Camera-type eye (tissue), 1 donor: Measurements from ENCODE around the gene FCAR. TPM values are rescaled to one million over a fixed set of nuclear protein-coding genes. Genes with fewer than 3 reads are reported as not detected.

Source experiments
- total RNA-seq: library from RNA; depleted of rRNA; stranded (reverse); fragments of >200 nt; gene quantifications from one replicate; pipeline ENCODE4 v1.2.3, GENCODE V29; 2014

Gene FCAR
- total RNA-seq: 5.2 TPM

GRCh38 chr19:54873990-54874389, at the start of gene FCAR:
Gene FCAR (plus strand): TSS chr19:54874235. CDS start chr19:54874290, 55 bp downstream.

DNA sequence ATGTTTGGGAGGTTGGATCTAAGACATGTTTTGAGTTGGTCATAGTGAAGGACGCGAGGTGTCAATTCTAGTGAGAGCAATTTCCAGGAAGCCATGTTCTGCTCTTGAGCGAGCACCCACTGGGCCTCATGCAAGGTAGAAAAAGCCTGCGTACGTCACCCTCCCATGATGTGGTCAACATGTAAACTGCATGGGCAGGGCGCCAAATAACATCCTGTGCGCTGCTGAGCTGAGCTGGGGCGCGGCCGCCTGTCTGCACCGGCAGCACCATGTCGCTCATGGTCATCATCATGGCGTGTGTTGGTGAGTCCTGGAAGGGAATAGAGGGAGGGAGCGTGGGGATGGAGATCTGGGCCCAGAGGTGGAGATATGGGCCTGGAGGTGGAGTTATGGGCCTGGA, 41.5 kb upstream of the FCAR start, which contains the start of gene KIR2DS4:
KIR2DS4 (plus strand) TSS at position 181 of the 400 bp plus-strand sequence.

DNA sequence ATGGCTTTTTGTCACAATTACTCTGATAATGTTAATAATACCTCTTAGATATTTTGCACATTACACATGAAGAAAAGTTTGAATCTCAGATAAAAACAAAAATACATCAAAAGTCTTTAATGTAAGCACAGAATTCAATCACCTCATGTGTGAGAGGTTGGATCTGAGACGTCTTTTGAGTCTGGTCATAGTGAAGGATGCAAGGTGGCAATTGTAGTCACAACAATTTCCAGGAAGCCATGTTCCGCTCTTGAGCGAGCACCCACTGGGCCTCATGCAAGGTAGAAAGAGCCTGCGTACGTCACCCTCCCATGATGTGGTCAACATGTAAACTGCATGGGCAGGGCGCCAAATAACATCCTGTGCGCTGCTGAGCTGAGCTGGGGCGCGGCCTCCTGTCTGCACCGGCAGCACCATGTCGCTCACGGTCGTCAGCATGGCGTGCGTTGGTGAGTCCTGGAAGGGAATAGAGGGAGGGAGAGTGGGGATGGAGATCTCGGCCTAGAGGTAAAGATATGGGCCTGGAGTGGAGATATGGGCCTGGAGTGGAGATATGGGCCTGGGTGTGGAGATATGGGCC, 23.9 kb upstream of the FCAR start, which contains the start of gene KIR3DL2:
KIR3DL2 (plus strand) TSS at position 383 of the 580 bp plus-strand sequence; CDS start at position 416, 33 bp downstream.

DNA sequence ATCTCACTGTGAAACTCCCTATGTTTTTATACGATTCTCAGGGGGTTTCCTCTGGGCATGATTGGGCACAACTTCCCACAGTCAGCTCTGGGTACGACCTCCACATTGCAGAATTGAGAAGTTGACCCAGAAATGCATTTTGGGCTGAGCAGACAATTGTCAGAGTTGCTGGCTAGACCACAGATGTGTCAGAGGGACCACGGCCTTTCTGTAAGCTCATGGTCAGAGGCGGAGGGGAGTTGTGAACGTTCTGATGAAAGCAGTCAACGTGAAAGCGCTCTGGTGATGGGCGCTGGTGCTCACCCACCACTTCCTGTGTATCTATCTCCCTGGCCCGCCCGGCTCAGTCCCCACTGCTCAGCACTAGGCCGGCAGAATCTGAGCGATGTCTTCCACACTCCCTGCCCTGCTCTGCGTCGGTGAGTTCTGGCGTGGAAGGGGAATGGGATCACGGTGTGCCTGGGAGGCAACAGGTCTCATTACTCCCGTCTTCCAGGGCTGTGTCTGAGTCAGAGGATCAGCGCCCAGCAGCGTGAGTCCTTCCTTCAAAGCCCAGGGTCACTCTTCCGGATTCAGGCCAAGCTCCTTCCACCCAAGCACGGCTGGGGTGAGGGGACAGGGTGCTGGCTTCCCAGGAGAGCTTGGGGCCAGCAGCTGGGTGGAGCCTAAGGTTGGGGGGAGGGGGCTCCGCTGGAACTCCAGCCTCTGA, 31.9 kb downstream of the FCAR start, which contains the start of gene NCR1:
NCR1 (plus strand) TSS at position 346 of the 709 bp plus-strand sequence; CDS start at position 386, 40 bp downstream.

Other genes with a start within 250 kb of the FCAR start
- 0.71 TPM for gene LILRB1, start 243.8 kb upstream of the FCAR start, total RNA-seq
- 0.71 TPM for gene LILRB4, start 211.2 kb upstream of the FCAR start, total RNA-seq
- gene KIR3DL3, start 149.8 kb upstream of the FCAR start, total RNA-seq: not detected
- not detected for gene KIR2DL3, start 135.7 kb upstream of the FCAR start, total RNA-seq
- not detected for gene KIR2DL1, start 104.4 kb upstream of the FCAR start, total RNA-seq
- not detected for gene KIR2DL4, start 70.6 kb upstream of the FCAR start, total RNA-seq
- 0.22 TPM for gene KIR3DL1, start 57.8 kb upstream of the FCAR start, total RNA-seq
- gene KIR2DS4, start 41.6 kb upstream of the FCAR start, total RNA-seq: not detected
- gene KIR3DL2, start 23.8 kb upstream of the FCAR start, total RNA-seq: not detected
- not detected for gene NCR1, start 31.9 kb downstream of the FCAR start, total RNA-seq
- gene NLRP7, start 73.3 kb downstream of the FCAR start, total RNA-seq: not detected
- 11.2 TPM for gene NLRP2, start 92.1 kb downstream of the FCAR start, total RNA-seq
- 0.49 TPM for gene GP6, start 164.0 kb downstream of the FCAR start, total RNA-seq
- 24.2 TPM for gene RDH13, start 188.9 kb downstream of the FCAR start, total RNA-seq
- gene EPS8L1, start 201.6 kb downstream of the FCAR start, total RNA-seq: 8.7 TPM
- gene PPP1R12C, start 243.4 kb downstream of the FCAR start, total RNA-seq: 53.9 TPM